CD4-positive, alpha-beta T cell treated with Interleukin-17A for 1 hour (primary cell): ENCODE results near the gene APBB1.
A peak's percentile ranks its signal among the peaks of the same experiment; 100 is the strongest.

Experiments
- DNase-seq: peaks from one replicate; pipeline ENCODE4 v3.0.0-alpha.2; 2020

APBB1 gene

GRCh38 chr11:6419009-6419631 lies at the start of gene APBB1:
TSS of gene APBB1 (minus strand) at chr11:6419094. CDS start at chr11:6411347, 7,747 bp downstream.
- DNase-seq: peak; percentile 77

- no peak for DNase-seq
Measured at GRCh38 chr11:6459099-6459450, 40.2 kb upstream of the APBB1 start.

GRCh38 chr11:6458352-6459098 lies 39.6 kb upstream of the APBB1 start:
- DNase-seq: no peak

- no peak for DNase-seq
Measured at GRCh38 chr11:6457581-6458320, 38.9 kb upstream of the APBB1 start.

GRCh38 chr11:6456361-6457073 lies 37.6 kb upstream of the APBB1 start:
- no peak for DNase-seq

- no peak for DNase-seq
Measured at GRCh38 chr11:6455070-6455469, 36.2 kb upstream of the APBB1 start.

GRCh38 chr11:6453152-6453551 lies 34.3 kb upstream of the APBB1 start:
- DNase-seq: no peak

- DNase-seq: no peak
Measured at GRCh38 chr11:6452219-6452618, 33.3 kb upstream of the APBB1 start.

- no peak for DNase-seq
Measured at GRCh38 chr11:6448574-6448973, 29.7 kb upstream of the APBB1 start.

GRCh38 chr11:6443269-6444003 lies 24.5 kb upstream of the APBB1 start:
- peak; percentile 66 for DNase-seq

GRCh38 chr11:6442441-6442840 lies 23.5 kb upstream of the APBB1 start:
- no peak for DNase-seq

- DNase-seq: no peak
Measured at GRCh38 chr11:6440906-6441358, 22.0 kb upstream of the APBB1 start, which contains the start of gene HPX. TSS of gene HPX (minus strand) at chr11:6440987. CDS start at chr11:6440963, 24 bp downstream.

GRCh38 chr11:6438979-6439571 lies 20.2 kb upstream of the APBB1 start:
- peak; percentile 55 for DNase-seq

- DNase-seq: peak; percentile 35
Measured at GRCh38 chr11:6437993-6438392, 19.1 kb upstream of the APBB1 start.

GRCh38 chr11:6437423-6437822 lies 18.5 kb upstream of the APBB1 start:
- DNase-seq: no peak

- no peak for DNase-seq
Measured at GRCh38 chr11:6433998-6434660, 15.2 kb upstream of the APBB1 start.

GRCh38 chr11:6431861-6432260 lies 13.0 kb upstream of the APBB1 start:
- no peak for DNase-seq

GRCh38 chr11:6427516-6427915 lies 8.6 kb upstream of the APBB1 start:
- no peak for DNase-seq

GRCh38 chr11:6420677-6421076 lies 1.8 kb upstream of the APBB1 start:
- DNase-seq: no peak

GRCh38 chr11:6418557-6419008 lies 311 bp downstream of the APBB1 start:
- no peak for DNase-seq

- DNase-seq: no peak
Measured at GRCh38 chr11:6417907-6418556, 862 bp downstream of the APBB1 start.
